ENCODE data around the gene FIBCD1.

FIBCD1 gene

GRCh38 chr9:130905902-130906734, 32.9 kb downstream of the FIBCD1 start:
- Histone ChIP-seq H3K4me2 (ENCODE audit: insufficient read depth, low read length, poor library complexity, severe bottlenecking) (no peak overlapping the region), H3K18ac (ENCODE audit: low read length) (peak overlapping the region; percentile 50)
- no CpG with 5 or more reads among the region's 24 CpGs for WGBS, 2 donors (ENCODE audit: extremely low coverage in 2 of 2, insufficient read length in 2 of 2, insufficient replicate concordance in 1 of 2)

GRCh38 chr9:130905125-130905901, 33.7 kb downstream of the FIBCD1 start:
- no peak overlapping the region for H4K91ac ChIP-seq (ENCODE audit: low read depth, low read length, poor library complexity)

More at GRCh38 chr9:130905902-130906734, 32.9 kb downstream of the FIBCD1 start:
- no peak overlapping the region for H4K91ac ChIP-seq (ENCODE audit: low read depth, low read length, poor library complexity)
- H3K9me3 ChIP-seq (replicated peaks in 1 of 2; ENCODE audit: control insufficient read depth in 2 of 2, insufficient read depth in 1 of 2, low read depth in 1 of 2, low read length in 2 of 2): no peaks in the 10 kb centered on the region
- no peak overlapping the region for H2BK5ac ChIP-seq (ENCODE audit: low read length)
- DNase-seq (ENCODE audit: low spot score): no peak
- H3K79me1 ChIP-seq (ENCODE audit: low read depth, low read length): no peaks in the 10 kb centered on the region
- peaks cover 0 to 46% (median 0%) of the 10 kb centered on the region in 3 experiments for H3K27me3 ChIP-seq (ENCODE audit: control insufficient read depth in 3 of 3, insufficient read depth in 3 of 3, low read depth in 1 of 3, low read length in 3 of 3)
- H2BK120ac ChIP-seq (ENCODE audit: low read depth, low read length): no peak overlapping the region
- H3K36me3 ChIP-seq (replicated peaks in 1 of 2; ENCODE audit: control insufficient read depth in 2 of 2, insufficient read depth in 2 of 2, low read length in 2 of 2): no peaks in the 10 kb centered on the region
- peak overlapping the region; percentile 53 for H2AK5ac ChIP-seq (ENCODE audit: low read depth, low read length)
- H2BK15ac ChIP-seq (ENCODE audit: low read length): no peak overlapping the region
- no peak overlapping the region for H3K4me3 ChIP-seq (ENCODE audit: low read length in 2 of 2)
- no peak overlapping the region for H3K4ac ChIP-seq (ENCODE audit: low read length)
- no peak overlapping the region for H3K14ac ChIP-seq (ENCODE audit: low read length)
- no peak overlapping the region for H3K27ac ChIP-seq (replicated peaks; ENCODE audit: low read length)
- no peak overlapping the region for H2AFZ ChIP-seq (ENCODE audit: low read length)
- H3K9ac ChIP-seq (ENCODE audit: low read depth, low read length, poor library complexity): no peak overlapping the region
- peaks cover 3 to 4% of the 10 kb centered on the region in 2 donors for H3K4me1 ChIP-seq (ENCODE audit: control insufficient read depth in 2 of 2, insufficient read depth in 1 of 2, low read depth in 1 of 2, low read length in 2 of 2)
- H4K8ac ChIP-seq (ENCODE audit: low read depth, low read length): no peak overlapping the region
- H2BK12ac ChIP-seq (ENCODE audit: low read length): no peak overlapping the region
- peak overlapping the region; percentile 95 for H3K23ac ChIP-seq (ENCODE audit: low read depth, low read length, poor library complexity)

GRCh38 chr9:130904070-130905044, 34.7 kb downstream of the FIBCD1 start:
- Histone ChIP-seq H2AK5ac (ENCODE audit: low read depth, low read length) (peak overlapping the region; percentile 69), H3K79me1 (ENCODE audit: low read depth, low read length) (no peaks in the 10 kb centered on the region), H3K4me2 (ENCODE audit: insufficient read depth, low read length, poor library complexity, severe bottlenecking) (no peak overlapping the region), H3K18ac (ENCODE audit: low read length) (peak overlapping the region; percentile 59), H2BK120ac (ENCODE audit: low read depth, low read length) (no peak overlapping the region), H2AFZ (ENCODE audit: low read length) (no peak overlapping the region), H3K36me3 (replicated peaks in 1 of 2; ENCODE audit: control insufficient read depth in 2 of 2, insufficient read depth in 2 of 2, low read length in 2 of 2) (no peaks in the 10 kb centered on the region), H3K27ac (replicated peaks; ENCODE audit: low read length) (no peak overlapping the region), H4K91ac (ENCODE audit: low read depth, low read length, poor library complexity) (peak overlapping the region; percentile 58), H3K23ac (ENCODE audit: low read depth, low read length, poor library complexity) (peak overlapping the region; percentile 92), H3K4me1 (ENCODE audit: control insufficient read depth in 2 of 2, insufficient read depth in 1 of 2, low read depth in 1 of 2, low read length in 2 of 2) (peaks cover 3 to 4% of the 10 kb centered on the region in 2 donors), H4K8ac (ENCODE audit: low read depth, low read length) (no peak overlapping the region), H3K4me3 (ENCODE audit: low read length in 2 of 2) (no peak overlapping the region), H3K9me3 (replicated peaks in 1 of 2; ENCODE audit: control insufficient read depth in 2 of 2, insufficient read depth in 1 of 2, low read depth in 1 of 2, low read length in 2 of 2) (no peaks in the 10 kb centered on the region), H3K4ac (ENCODE audit: low read length) (no peak overlapping the region), H2BK12ac (ENCODE audit: low read length) (no peak overlapping the region), H3K14ac (ENCODE audit: low read length) (peak overlapping the region; percentile 78), H2BK15ac (ENCODE audit: low read length) (no peak overlapping the region), H3K27me3 (ENCODE audit: control insufficient read depth in 3 of 3, insufficient read depth in 3 of 3, low read depth in 1 of 3, low read length in 3 of 3) (peaks cover 0 to 60% (median 0%) of the 10 kb centered on the region in 3 experiments), H2BK5ac (ENCODE audit: low read length) (peak overlapping the region; percentile 59), H3K9ac (ENCODE audit: low read depth, low read length, poor library complexity) (peak overlapping the region; percentile 50)
- DNase-seq (ENCODE audit: low spot score): no peak
- no CpG with 5 or more reads among the region's 48 CpGs for WGBS, 2 donors (ENCODE audit: extremely low coverage in 2 of 2, insufficient read length in 2 of 2, insufficient replicate concordance in 1 of 2)

More at GRCh38 chr9:130905125-130905901, 33.7 kb downstream of the FIBCD1 start:
- H2AFZ ChIP-seq (ENCODE audit: low read length): no peak overlapping the region
- no peaks in the 10 kb centered on the region for H3K79me1 ChIP-seq (ENCODE audit: low read depth, low read length)
- H3K9me3 ChIP-seq (replicated peaks in 1 of 2; ENCODE audit: control insufficient read depth in 2 of 2, insufficient read depth in 1 of 2, low read depth in 1 of 2, low read length in 2 of 2): no peaks in the 10 kb centered on the region
- peak overlapping the region; percentile 11 for H2AK5ac ChIP-seq (ENCODE audit: low read depth, low read length)
- DNase-seq (ENCODE audit: low spot score): no peak
- no peak overlapping the region for H3K27ac ChIP-seq (replicated peaks; ENCODE audit: low read length)
- no peak overlapping the region for H3K18ac ChIP-seq (ENCODE audit: low read length)
- H2BK120ac ChIP-seq (ENCODE audit: low read depth, low read length): no peak overlapping the region
- peak overlapping the region; percentile 57 for H3K9ac ChIP-seq (ENCODE audit: low read depth, low read length, poor library complexity)
- H3K4me3 ChIP-seq (ENCODE audit: low read length in 2 of 2): peak overlapping the region in 1 of 2 donors; percentile 30
- peaks cover 3 to 4% of the 10 kb centered on the region in 2 donors for H3K4me1 ChIP-seq (ENCODE audit: control insufficient read depth in 2 of 2, insufficient read depth in 1 of 2, low read depth in 1 of 2, low read length in 2 of 2)
- WGBS, 2 donors (ENCODE audit: extremely low coverage in 2 of 2, insufficient read length in 2 of 2, insufficient replicate concordance in 1 of 2): no CpG with 5 or more reads among the region's 24 CpGs
- no peak overlapping the region for H3K4ac ChIP-seq (ENCODE audit: low read length)
- H3K23ac ChIP-seq (ENCODE audit: low read depth, low read length, poor library complexity): peak overlapping the region; percentile 95
- no peak overlapping the region for H2BK12ac ChIP-seq (ENCODE audit: low read length)
- no peaks in the 10 kb centered on the region for H3K36me3 ChIP-seq (replicated peaks in 1 of 2; ENCODE audit: control insufficient read depth in 2 of 2, insufficient read depth in 2 of 2, low read length in 2 of 2)
- H3K27me3 ChIP-seq (ENCODE audit: control insufficient read depth in 3 of 3, insufficient read depth in 3 of 3, low read depth in 1 of 3, low read length in 3 of 3): peaks cover 0 to 53% (median 0%) of the 10 kb centered on the region in 3 experiments
- H3K4me2 ChIP-seq (ENCODE audit: insufficient read depth, low read length, poor library complexity, severe bottlenecking): no peak overlapping the region
- H4K8ac ChIP-seq (ENCODE audit: low read depth, low read length): no peak overlapping the region
- no peak overlapping the region for H2BK5ac ChIP-seq (ENCODE audit: low read length)
- H3K14ac ChIP-seq (ENCODE audit: low read length): no peak overlapping the region
- H2BK15ac ChIP-seq (ENCODE audit: low read length): no peak overlapping the region
